Activated T-cell treated with anti-CD3 and anti-CD28 coated beads for 1 hour (primary cell): ENCODE results near the gene PILRA.
A peak's percentile ranks its signal among the peaks of the same experiment; 100 is the strongest.
"Not testable (repeated sequence)": the region's sequence is repeated elsewhere in the genome, so short reads cannot be mapped to it uniquely, and the experiment has no call there.

Experiments
- DNase-seq: peaks from one replicate; pipeline ENCODE4 v3.0.0-alpha.2; 2020; ENCODE audit warnings: low read depth

The PILRA gene

DNA sequence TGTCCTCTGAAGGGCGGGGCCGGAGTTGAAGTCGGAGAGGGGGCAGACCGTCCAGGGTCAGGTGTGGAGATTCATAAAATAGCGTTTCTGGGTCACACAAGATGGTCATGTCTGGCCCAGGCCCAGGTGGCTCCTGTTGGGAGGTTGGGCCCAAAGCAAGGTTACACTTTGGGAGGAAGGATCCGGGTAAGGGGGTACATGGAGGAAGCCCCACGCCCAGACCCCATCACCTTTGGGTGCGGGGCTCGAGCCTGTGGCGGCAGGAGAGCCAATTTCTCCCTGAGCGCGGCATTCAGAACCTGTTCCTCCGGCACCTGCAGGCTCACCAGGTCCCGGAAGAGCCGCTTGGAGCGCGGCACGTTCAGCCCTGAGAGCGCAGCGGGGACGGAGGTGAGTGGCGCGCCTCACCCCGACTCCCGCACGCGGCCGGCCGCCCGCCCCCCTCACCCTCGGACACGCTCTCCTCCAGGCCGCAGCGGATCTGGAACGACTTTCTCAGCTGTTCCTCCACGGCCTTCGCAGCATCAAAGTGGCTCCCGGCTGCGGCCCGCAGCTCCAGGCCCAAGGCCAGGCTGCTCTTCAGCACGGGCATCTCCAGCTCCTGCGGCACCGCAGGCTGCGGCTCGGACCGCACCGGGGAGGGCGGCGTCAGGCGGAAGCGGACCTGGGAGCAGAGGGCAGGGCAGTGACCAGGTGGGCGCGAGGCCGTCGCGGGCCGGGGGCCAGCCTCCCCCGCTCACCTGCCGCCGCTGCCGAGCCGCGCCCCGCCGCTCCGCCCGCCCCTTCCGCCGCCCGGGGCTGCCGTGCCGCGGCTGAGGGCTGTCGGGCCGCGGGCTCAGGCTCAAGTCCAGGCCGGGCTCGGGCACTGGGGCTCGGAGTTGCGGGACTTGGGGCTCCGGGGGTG lies 62.4 kb downstream of the PILRA start:
- peak; percentile 48 for DNase-seq

DNA sequence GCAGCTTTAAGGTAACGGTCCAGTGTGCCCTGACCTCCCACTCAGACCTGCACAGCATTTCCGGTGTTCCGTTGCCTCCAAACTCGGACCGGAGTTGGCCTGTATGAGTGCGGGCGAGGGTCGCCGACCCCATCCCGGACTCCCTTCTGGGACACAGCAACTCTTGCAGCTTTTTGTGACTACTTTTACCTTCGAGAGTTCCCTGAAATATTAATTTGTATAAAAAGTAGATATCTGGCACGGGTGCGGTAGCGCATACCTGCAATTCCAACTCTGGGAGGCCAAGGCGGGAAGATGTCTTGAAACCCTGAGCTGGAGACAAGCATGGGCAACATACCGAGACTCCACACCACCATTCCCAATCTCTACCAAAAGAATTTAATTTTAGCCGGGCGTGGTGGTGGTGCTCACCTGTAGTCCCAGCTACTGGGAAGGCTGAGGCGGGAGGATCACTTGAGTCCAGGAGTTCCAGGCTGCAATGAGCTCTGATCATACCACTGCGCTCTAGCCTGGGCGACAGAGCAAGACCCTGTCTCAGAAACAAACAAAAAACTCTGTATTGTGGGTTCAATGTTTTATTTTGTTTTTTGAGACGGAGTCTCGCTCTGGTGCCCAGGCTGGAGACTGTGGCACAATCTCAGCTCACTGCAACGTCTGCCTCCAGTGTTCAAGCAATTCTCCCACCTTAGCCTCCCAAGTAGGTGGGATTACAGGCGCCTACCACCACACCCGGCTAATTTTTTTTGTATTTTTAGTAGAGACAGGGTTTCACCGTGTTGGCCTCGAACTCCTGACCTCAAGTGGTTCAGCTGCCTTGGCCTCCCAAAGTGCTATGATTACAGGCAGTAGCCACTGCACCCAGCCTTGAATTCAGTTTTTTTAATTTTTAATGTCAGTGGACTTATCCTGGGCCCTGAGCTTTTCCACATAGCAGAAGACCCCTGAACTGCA lies 64.1 kb downstream of the PILRA start:
- DNase-seq = no peak

DNA sequence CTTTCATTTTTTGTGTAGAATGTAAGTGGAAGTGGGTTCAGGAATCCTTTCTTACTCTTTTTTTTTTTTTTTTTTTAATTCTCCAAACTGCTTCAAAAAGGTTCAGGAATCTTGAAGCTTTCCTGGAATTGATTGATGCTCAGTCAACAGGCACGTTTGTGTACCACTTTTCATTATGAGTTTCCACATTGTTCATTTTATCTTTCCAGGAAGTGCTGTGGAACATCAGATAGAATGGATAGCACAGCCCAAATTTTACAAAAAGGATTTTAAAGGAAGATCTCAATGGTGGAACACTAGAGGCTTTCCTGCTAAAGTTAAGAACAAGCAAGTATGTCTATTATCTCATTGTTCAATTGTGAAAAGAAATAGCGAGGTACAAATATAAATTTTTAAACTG lies 64.9 kb downstream of the PILRA start:
- DNase-seq = no peak

DNA sequence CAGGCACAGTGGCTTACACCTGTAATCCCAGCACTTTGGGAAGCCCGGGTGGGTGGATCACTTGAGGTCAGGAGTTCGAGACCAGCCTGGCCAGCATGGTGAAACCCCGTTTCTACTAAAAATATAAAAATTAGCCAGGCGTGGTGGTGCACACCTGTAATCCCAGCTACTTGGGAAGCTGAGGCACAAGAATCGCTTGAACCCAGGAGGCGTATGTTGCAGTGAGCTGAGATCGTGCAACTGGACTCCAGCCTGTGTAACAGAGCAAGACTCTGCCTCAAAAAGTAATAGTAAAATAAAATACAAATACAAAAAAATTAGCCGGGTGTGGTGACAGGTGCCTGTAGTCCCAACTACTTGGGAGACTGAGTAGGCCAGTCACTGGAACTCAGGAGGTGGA lies 65.4 kb downstream of the PILRA start:
- DNase-seq = not testable (repeated sequence)

DNA sequence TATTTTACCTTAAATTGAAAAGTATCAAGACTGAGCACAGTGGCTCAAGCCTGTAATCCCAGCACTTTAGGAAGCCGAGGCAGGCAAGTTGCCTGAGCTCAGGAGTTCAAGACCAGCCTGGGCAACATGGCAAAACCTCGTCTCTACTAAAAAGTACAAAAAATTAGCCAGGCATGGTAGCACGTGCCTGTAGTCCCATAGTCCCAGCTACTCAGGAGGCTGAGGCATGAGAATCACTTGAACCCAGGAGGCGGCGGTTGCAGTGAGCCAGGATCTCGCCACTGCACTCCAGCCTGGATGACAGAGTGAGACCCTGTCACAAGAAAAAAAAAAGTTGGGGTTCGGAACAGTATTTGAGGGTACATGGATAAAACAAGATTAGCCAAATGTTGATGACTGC lies 66.0 kb downstream of the PILRA start:
- not testable (repeated sequence) for DNase-seq

DNA sequence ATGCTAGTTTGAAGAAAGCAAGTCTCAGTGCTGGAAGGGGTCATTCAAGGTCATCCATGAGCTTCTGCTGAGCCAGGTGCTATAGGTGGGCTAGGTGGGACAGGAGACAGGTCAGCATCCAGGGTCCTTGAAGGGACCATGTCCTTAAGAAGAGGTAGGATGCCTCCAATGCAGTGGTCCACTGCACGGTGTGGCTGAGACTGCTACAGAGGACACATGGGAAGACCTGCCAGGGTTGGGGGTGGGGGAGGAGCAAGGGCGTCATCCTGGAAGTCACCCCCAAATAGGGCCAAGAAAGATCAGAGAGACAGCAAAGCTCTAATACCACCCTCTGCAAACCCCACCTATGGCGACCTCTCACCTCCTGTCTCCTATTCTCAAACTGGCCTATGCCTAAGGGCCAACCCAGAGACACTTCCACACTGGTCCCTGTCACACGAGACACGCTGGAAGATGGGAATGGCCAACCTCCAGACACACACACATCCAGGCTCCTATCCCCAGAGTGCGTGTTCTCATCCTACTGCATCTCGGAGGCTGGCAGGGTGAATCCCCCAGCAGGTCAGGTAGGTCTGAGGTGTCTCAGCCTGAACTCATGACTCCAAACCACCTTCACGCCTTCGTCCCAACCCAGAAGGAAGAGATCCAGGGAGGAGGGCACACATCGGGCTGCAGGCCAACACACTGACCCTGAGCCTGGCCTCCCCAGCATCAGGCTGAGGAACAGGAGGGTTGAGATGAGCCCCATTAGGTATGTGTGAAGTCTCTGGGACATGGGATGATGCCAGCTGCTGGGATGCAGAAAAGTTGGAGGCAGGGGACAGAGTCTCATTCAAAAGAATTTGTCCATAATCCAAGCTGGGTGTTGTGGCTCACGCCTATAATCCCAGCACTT lies 68.6 kb downstream of the PILRA start:
- no peak for DNase-seq

DNA sequence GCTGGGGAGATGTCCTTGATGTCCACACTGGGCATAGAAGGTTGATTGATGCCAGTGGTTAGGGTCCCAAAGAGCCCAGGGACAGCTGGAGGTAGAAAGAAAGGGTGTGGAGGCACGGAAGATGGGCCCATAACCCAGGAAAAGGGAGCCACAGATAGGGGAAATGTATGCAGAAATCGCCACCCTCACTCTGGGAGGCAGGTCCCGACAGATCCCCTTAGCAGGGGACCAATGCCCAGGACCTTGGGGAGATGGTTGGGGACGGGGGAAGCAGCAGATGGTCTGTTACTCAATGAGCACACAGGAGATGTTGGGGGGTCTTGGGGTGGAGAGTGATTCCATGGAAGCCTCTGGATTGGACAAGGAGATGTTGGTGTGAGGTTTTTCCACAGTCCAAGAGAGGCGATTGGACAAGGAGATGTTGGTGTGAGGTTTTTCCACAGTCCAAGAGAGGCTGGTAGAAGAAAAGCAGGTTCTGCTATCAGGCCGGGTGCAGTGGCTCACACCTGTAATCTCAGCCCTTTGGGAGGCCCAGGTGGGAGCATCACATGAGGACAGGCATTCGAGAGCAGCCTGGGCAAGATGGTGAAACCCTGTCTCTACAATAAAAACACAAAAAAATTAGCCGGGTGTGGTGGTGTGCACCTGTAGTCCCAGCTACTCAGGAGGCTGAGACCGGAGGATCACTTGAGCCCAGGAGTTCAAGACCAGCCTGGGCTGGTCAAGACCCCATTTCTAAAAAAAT lies 70.0 kb downstream of the PILRA start:
- no peak for DNase-seq

DNA sequence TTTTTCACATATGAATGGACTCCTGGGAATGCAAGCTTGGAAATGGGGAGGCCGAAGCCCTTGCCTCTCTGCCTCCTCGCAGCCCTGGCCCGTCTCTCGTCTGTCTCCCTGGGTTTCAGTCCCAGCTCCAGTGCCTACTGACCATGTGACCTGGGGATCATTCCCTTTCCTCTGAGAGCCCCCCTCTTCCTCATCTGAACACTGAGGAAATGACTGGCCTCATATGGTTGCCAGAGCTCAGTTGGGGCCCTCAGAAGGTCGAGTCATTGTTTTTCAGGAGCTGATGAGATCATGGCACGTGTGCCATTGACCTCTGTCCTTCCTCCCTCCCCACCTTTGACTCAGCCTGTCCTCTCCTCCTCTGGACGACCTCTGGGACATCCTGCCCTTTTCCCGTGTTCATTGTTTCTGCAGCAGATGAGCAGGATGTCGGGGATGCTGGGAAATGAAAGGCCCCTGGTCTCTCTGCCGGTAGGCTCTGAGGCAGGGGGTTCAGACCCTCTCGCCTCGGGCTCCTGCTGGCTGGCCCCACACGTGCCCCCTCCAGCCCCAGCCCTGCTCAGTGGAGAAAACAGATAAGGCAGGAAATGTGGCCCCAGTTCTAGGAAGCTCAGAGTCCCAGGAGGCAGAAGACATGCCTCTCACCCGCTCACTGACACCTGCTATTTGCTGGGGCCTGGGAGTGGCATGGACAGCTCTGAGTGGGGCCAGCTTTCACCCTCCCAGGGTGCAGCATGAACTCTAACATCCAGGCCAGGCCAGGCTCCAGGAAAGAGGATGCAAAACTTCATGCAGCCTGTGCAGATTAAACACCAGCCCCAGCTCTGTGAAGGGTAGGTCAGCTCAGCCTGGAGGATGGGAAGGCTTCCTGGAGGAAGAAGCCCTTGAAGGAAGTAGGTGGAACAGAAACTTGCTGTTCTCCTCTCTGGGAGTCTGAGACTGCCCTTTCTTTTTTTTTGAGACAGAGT lies 71.3 kb downstream of the PILRA start:
- DNase-seq = no peak

DNA sequence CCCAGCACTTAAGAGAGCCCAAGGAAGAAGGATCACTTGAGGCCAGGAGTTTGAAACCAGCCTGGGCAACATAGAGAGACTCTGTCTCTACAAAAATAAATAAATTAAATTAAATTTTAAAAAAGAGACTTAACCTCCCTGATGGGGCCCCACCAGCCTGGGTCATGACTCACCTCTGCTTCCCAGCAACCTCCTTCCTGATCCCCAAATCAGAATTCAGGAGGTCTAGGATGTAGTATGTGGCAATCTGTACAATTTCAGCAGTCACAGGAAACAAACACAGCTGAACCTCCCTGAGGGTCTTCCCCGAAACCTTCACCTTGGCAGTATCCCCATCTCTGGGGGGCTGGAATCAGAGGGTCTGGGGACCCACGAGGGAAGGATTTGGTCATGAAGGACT lies 72.8 kb downstream of the PILRA start:
- no peak for DNase-seq

DNA sequence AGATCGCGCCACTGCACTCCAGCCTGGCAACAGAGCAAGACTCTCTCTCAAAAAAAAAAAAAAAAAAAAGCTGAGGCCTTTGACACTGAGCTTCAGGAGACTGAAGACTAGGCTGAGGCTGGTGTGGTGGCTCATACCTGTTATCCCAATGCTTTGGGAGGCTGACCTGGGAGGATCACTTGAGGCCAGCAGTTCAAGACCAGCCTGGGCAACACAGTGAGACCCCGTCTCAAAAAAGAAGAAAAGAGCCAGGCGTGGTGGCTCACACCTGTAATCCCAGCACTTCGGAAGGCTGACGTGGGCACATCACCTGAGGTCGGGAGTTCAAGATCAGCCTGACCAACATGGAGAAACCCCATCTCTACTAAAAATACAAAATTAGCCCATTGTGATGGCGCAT lies 74.1 kb downstream of the PILRA start:
- not testable (repeated sequence) for DNase-seq

DNA sequence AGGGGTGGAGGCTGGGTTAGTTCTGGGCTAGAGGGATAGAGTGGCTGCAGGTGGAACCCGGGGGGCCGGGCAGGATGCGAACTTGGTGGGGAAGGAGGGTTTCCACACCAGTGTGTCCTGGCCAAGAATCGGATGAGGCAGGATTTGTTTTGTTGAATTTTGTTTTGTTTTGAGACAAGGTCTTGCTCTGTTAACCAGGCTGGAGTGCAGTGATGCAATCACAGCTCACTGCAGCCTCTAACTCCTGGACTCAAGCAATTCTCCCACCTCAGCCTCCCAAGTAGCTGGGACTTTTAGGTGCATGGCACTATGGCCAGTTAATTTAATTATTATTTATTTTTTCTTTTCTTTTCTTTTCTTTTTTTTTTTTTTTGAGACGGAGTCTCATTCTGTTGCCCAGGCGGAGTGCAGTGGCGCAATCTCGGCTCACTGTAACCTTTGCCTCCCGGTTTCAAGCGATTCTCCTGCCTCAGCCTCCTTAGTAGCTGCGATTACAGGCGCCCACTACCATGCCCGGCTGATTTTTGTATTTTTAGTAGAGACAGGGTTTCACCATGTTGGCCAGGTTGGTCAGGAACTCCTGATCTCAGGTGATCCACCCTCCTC lies 76.0 kb downstream of the PILRA start:
- DNase-seq = no peak
